GM18867 (cell line): ENCODE measurements around the gene GAK.

Experiments used
- ATAC-seq: cut with Tn5 transposase; IDR thresholded peaks from one replicate; pipeline ENCODE4 v1.9.1; 2021; ENCODE audit warnings: mild to moderate bottlenecking, moderate library complexity; ENCODE audit not compliant: unreplicated experiment

GAK gene

GRCh38 chr4:964346-965025, 32.4 kb upstream of the GAK start:
- no peak for ATAC-seq

DNA sequence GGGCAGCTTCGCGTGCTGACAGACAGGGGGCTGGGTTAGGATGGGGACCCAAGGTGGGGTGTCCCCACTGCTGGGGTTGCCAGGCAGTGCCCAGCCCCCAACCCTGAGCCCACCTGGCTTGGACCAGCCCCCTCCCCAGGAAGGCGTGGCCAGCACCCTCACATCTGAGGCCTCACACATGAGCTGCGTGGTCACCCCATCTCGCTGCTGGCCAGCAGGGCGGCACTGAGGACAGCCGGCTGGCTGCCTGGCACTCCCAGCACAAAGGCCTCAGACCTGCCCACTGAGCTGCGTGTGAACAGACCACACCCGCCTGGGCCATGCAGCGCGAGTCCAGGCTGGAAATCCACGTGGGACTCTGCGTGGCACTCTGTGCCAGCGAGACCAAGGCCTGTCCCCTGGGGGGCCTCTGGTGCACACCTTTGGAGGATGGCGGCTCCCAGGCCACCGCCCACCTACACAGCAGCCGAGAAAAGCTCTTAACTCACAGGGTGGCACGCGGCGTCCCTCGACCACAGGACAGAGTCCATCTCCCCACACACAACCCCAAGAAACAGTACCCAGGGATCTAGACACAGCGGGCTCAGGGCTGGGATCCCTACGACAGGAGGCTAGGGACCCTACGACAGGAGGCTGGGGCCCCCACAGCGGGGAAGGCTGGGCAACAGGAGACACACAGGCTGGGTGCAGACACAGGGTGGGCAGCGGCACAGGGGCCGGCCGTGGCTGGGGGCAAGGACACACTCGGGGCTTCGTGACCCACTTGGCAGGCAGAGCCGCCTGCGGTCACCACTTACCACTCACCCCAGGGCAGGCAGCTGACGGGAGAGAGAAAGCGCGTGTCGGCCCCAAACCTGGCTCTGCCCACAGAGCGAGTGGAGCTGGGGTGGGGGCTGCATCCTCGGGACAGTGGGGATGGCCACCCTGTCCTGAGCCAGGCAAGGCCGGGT, 31.4 kb upstream of the GAK start:
- no peak for ATAC-seq

DNA sequence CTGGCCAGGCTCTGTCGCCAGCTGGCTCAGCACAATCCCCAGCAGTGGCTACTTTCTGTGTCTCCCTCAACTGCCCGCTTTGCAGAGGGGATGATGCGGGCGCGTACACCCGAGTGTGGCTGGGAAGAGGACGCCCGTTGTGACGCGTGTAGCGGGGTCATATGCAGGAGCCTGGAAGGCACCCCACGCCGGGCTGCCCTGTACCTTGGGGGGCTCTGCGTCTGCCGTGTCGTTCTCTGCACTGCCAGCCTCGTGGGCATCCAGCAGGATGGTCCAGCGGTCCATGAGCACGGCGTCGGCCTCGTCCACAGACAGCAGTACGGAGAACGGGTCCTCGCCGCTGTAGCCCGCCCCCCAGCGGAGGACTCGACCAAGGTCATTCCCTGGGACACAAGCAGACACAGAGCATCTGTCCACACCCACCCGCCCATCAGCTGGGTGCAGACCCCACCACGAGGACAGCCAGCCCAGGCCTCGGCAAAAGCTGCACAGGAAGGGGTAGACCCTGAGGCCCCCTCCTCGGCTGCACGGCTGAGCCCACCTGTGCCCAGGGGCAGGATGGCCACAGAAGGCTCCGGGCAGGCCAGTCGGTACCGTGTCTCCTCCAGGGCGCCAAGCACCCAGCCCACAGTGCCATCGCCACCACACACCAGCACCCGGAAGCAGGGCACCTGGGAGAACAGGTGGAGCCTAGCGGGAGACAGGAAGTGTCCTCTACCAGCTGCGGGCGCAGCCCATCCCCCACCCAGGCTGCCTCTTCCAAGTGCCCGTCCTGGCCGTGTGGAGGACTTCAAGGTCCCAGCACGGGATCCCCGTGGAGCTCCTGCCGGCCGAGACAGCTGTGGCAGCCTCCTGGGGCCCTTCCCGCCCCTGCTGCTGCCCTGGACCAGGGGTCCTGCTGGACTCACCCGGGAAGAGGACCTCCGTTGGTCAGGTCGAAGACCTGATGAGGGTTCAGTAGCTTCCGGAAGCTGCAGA, 30.4 kb upstream of the GAK start:
- ATAC-seq: no peak

GRCh38 chr4:961351-962230, 29.5 kb upstream of the GAK start:
- no peak for ATAC-seq

DNA sequence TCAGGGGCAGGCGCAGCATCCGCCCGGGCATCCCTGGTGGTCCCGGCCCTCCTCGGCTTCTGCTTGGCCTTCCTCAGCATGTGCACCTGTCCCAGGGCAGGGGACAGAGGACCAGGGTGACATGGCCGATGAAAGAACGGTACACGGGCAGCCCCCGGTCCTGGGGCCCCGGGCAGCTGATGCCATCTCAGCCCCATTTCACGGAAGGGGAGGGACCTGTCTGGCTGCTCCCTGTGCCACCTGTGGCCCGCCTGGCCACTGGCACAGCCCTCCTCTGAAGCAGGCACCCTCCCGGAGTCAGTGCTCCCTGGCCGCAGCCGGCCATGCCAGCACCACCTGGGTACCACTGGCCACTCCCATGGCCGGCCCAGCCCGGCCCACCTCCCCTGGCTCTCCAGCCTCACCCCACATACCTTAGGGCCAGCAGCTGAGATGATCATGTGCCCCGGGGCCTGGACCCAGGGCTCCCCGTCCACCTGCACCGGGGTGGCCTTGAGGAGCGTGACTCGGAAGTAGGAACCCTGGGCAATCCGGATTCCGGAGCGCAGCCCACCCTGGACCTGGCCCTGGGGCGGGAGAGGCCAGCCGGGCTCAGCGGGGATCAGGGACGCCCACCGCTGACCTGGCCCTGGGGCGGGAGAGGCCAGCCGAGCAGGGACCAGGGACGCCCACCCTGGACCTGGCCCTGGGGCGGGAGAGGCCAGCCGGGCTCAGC, 28.7 kb upstream of the GAK start:
- ATAC-seq: no peak

- ATAC-seq: no peak
Measured at GRCh38 chr4:960140-960635, 28.1 kb upstream of the GAK start.

- ATAC-seq: no peak
Measured at GRCh38 chr4:959338-960139, 27.4 kb upstream of the GAK start.

DNA sequence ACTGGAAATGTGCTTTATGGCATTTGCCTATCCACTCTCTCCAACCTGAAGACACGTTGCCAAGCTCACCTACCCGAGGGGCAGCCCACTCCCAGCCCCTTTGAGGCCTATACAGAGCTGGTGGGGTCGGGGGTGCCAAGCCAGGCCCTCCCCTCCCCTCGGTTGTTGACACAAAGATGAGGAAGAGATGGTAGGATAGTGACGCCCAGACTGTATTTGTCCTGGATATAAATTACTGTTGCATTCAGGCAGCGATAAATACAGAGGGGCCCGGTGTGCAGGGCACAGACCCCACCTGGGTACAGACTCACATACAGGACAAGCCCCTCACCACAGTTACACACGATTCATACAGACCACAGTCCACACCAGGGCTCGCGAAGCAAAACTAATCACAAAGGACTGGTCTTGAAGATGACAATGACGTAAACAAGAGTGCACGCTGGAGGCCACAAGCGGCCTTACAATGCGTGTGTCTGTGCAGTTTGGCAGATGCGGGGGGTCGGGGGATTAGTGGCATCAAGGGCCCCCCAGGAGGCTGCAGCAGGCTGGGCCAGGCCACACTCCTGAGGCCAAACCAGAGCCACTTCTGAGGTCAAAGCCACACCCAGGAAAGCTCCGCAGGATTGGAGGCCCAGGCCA, 26.7 kb upstream of the GAK start:
- no peak for ATAC-seq

GRCh38 chr4:958314-958665, 26.2 kb upstream of the GAK start:
- ATAC-seq: no peak

- no peak for ATAC-seq
Measured at GRCh38 chr4:957581-958313, 25.6 kb upstream of the GAK start.

- ATAC-seq: no peak
Measured at GRCh38 chr4:957231-957580, 25.1 kb upstream of the GAK start.

GRCh38 chr4:956531-957230, 24.6 kb upstream of the GAK start:
- ATAC-seq: no peak

- ATAC-seq: no peak
Measured at GRCh38 chr4:955931-956381, 23.8 kb upstream of the GAK start.

- no peak for ATAC-seq
Measured at GRCh38 chr4:955161-955921, 23.2 kb upstream of the GAK start.

DNA sequence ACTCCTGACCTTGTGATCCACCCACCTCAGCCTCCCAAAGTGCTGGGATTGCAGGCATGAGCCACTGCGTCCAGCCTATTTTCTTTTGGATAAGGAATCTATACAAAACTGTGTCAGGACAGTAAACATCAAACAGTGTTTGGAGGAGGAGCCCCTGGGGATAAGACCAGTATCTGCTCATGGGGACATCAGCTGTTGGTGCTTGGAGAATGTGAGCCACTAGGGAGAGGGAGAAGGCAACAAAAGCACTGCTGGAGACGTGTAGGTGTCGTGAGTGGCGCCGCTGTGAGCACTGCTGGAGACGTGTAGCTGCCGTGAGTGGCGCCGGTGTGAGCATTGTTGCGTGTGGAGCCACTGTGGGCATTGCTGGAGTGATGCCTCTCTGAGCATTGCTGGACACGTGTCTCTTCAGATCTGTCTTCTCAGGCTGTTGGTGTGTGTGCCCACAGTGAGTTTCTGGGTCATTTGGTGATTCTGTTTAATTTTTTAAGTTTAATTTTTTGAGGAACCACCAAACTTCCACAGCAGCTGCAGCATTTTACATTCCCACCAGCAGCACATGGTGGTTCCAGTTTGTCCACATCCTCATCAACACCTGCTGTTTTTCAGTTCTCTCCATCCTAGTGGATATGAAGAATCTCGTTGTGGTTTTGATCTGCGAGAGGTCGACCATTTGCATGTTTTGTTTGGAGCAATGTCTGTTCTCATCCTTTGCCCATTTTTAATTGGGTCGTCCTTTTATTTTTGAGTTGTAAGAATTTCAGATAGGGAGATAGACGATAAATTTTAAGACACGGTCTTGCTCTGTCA, 22.3 kb upstream of the GAK start:
- no peak for ATAC-seq
